Gastrocnemius medialis (tissue), 4 donors: Measurements from ENCODE around the gene LRRC3B.

Experiments
- POLR2A ChIP-seq, 2 donors: fragments of 450-650 bp; IDR thresholded peaks; one replicate each; pipeline ENCODE4 v1.6.1; 2017; ENCODE audit warnings: antibody characterized with exemption in 2 of 2, mild to moderate bottlenecking in 2 of 2, moderate library complexity in 2 of 2
- TF ChIP-seq, protein P1 (sequence below), 5 experiments: fragments of 450-650 bp in 3 of 5; fragments of 200-600 bp in 2 of 5; sonication (generic) in 2 of 5; IDR thresholded peaks in 4 of 5; conservative IDR thresholded peaks in 1 of 5; 1 replicate in 4 of 5; 2 replicates in 1 of 5; pipeline ENCODE4 v1.5.1; 2016 to 2019; ENCODE audit warnings: antibody characterized with exemption in 5 of 5, mild to moderate bottlenecking in 3 of 5, moderate library complexity in 3 of 5

DNA sequence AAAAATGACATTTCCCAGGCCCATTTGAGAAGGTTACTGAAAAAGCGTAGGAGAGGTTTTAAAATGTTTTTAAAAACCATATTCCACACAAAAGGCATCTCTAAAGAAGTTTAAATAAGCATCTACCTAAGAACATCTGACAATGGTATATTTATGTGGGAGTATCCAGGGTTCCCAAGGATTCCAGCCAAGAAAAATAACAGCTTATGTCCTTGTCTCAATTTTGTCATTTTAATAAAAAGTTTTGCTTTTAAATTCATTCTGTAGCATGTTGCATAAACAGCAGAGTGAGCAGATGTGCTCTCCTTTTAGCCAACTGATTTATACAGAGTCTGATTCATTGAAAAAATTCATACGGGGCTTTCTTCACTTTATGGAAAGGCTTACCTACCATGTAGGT, 129.9 kb downstream of the LRRC3B start:
- TF ChIP-seq, protein P1, sequence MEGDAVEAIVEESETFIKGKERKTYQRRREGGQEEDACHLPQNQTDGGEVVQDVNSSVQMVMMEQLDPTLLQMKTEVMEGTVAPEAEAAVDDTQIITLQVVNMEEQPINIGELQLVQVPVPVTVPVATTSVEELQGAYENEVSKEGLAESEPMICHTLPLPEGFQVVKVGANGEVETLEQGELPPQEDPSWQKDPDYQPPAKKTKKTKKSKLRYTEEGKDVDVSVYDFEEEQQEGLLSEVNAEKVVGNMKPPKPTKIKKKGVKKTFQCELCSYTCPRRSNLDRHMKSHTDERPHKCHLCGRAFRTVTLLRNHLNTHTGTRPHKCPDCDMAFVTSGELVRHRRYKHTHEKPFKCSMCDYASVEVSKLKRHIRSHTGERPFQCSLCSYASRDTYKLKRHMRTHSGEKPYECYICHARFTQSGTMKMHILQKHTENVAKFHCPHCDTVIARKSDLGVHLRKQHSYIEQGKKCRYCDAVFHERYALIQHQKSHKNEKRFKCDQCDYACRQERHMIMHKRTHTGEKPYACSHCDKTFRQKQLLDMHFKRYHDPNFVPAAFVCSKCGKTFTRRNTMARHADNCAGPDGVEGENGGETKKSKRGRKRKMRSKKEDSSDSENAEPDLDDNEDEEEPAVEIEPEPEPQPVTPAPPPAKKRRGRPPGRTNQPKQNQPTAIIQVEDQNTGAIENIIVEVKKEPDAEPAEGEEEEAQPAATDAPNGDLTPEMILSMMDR (IDR thresholded peaks at IDR 0.05 in 4 of 5, conservative IDR thresholded peaks at IDR 0.05 in 1 of 5), result no peak
- TF ChIP-seq POLR2A (IDR thresholded peaks at IDR 0.05), result no peak
